Measurements from ENCODE around the gene ATP6V1B1.
"Not testable (repeated sequence)": the region's sequence is repeated elsewhere in the genome, so short reads cannot be mapped to it uniquely, and the experiment has no call there.

ATP6V1B1 gene

GRCh38 chr2:71008342-71008741 lies 72.6 kb downstream of the ATP6V1B1 start:
- DNase-seq (ENCODE audit: low spot score), result no peak

GRCh38 chr2:71011786-71012185 lies 76.1 kb downstream of the ATP6V1B1 start:
- DNase-seq (ENCODE audit: low spot score), result not testable (repeated sequence)
